ENCODE data around the gene P3R3URF. TPM values are rescaled to one million over a fixed set of nuclear protein-coding genes. Genes with fewer than 3 reads are reported as not detected.

The P3R3URF gene
- total RNA-seq, 3 donors from 2014 or later = not detected

DNA sequence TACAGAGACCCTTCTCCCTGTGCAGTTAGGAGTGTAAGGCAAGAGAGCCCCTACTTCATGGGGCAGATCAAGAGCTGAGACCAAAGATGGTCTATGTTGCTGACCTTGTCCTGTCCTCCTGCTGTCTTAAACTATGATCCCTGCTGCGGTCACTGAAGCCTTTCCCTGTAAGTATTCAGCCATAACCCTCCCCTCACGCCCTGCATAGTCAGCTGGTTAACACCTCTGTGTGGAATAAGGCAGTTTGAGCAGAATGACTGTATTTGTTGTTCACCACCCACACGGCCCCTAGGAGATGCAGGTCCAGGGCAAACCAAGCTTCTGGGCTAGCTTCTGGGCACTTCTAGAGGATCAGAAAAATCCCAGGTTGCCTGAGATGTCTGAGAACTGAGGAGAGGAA lies 1.0 kb downstream of the P3R3URF start:
- H3K27ac ChIP-seq = peak overlapping the region; percentile 88 to 93
- H3K4me3 ChIP-seq = peak overlapping the region in 1 of 3 donors; percentile 2
- intact Hi-C loops (cut with DNase I; ENCODE audit: low total_unique reads) = loop anchor here (5.0 kb wide), 1 partner anchor 138 kb away; no protein-coding TSS in a partner anchor

DNA sequence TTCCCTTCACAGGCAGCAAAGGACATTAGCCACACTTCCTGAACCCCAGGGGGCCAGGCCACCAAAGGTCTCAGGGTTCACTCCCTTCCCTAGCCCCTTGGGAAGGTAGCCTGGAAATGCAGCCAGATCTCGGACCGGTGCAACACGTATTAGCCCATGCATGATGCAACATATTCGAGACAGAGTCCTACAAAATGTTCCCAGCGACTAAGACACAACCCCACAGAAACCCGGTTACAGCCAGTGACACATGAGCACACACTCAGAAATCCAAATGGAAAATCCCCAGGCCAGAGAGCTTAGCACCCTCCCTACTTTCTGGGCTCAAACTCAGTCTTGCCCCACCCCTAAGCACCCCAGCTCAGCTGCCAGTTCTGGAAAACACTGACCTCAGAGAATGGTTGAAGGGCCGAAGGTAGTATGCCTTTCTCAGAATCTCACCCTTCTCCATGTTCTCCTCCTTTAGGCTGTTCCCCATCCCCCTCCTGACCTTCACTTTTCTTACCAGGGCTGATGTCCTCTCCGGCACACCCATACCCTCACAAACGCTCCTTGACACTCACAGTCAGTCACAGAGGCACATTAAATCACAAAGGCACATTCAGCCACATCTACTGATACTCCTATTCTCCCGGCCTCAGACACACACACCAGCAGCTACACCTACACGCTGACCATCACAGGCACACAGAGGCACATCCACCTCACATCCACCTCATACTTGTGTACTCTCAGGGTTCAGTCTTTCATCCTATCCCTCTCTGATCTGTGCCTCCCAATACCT lies 1.6 kb downstream of the P3R3URF start, which contains the start of gene TSPAN1:
Gene TSPAN1 (plus strand): TSS at position 640 of the 784 bp plus-strand sequence. CDS start 6,021 bp downstream, outside the sequence.
- Histone ChIP-seq H3K4me3 (peak within 1 kb of the TSS in 1 of 3 donors; percentile 2), H3K9me3 (no peaks in the 10 kb centered on the region), H3K4me1 (peaks cover 7 to 22% of the 10 kb centered on the region in 2 donors), H3K36me3 (no peaks in the 10 kb centered on the region), H3K27me3 (no peaks in the 10 kb centered on the region), H3K27ac (peak within 1 kb of the TSS; percentile 88 to 93)
- intact Hi-C loops (cut with DNase I; ENCODE audit: low total_unique reads) = loop anchor here (5.0 kb wide), 1 partner anchor 137 kb away; no protein-coding TSS in a partner anchor
- peak in 1 of 3 donors; percentile 54 for TF ChIP-seq POLR2AphosphoS5 (IDR thresholded peaks at IDR 0.05)
- TF ChIP-seq POLR2A (IDR thresholded peaks at IDR 0.05) = no peak
- peak in 1 of 2 donors; percentile 67 for DNase-seq (ENCODE audit: low spot score in 2 of 2)

More for the DNA sequence above, 1.0 kb downstream of the P3R3URF start:
- TF ChIP-seq, protein P1, sequence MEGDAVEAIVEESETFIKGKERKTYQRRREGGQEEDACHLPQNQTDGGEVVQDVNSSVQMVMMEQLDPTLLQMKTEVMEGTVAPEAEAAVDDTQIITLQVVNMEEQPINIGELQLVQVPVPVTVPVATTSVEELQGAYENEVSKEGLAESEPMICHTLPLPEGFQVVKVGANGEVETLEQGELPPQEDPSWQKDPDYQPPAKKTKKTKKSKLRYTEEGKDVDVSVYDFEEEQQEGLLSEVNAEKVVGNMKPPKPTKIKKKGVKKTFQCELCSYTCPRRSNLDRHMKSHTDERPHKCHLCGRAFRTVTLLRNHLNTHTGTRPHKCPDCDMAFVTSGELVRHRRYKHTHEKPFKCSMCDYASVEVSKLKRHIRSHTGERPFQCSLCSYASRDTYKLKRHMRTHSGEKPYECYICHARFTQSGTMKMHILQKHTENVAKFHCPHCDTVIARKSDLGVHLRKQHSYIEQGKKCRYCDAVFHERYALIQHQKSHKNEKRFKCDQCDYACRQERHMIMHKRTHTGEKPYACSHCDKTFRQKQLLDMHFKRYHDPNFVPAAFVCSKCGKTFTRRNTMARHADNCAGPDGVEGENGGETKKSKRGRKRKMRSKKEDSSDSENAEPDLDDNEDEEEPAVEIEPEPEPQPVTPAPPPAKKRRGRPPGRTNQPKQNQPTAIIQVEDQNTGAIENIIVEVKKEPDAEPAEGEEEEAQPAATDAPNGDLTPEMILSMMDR (IDR thresholded peaks at IDR 0.05) = no peak
- TF ChIP-seq POLR2A (IDR thresholded peaks at IDR 0.05) = no peak
- no peak for TF ChIP-seq POLR2AphosphoS5 (IDR thresholded peaks at IDR 0.05)
- H3K9me3 ChIP-seq = no peaks in the 10 kb centered on the region
- no peaks in the 10 kb centered on the region for H3K36me3 ChIP-seq
- H3K27me3 ChIP-seq = no peaks in the 10 kb centered on the region
- H3K4me1 ChIP-seq = peaks cover 7 to 22% of the 10 kb centered on the region in 2 donors
- DNase-seq (ENCODE audit: low spot score in 2 of 2) = no peak

DNA sequence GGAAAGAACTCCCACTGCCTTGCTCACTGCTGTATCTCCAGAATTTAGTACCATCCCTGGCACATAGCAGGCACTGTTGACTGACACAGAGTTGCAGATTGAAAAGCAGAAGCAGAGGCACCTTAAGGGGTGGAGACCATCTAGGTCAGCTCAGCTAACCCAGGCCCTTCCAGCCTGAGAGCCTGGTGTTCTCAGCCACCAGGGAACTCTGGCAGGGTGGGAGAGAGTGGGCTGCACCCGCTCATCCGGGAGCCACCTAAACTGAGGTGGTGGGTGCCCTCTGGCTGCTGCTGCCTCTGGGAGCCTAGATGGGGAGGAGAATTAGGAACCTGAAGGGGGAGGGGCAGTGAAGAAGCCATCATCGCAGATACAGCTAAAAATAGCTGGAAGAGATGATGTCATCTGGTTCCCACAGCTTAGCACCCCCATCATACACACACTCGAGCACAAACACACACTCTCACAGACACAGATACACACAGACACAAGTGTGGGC lies 2.9 kb downstream of the P3R3URF start:
- Histone ChIP-seq H3K9me3 (no peaks in the 10 kb centered on the region), H3K4me1 (peaks cover 7 to 22% of the 10 kb centered on the region in 2 donors), H3K27me3 (no peaks in the 10 kb centered on the region), H3K36me3 (no peaks in the 10 kb centered on the region), H3K27ac (peak overlapping the region; percentile 83 to 93), H3K4me3 (no peak overlapping the region)
- TF ChIP-seq POLR2A (IDR thresholded peaks at IDR 0.05) (no peak), POLR2AphosphoS5 (IDR thresholded peaks at IDR 0.05) (no peak)
- TF ChIP-seq, protein P1 (IDR thresholded peaks at IDR 0.05) = no peak
- DNase-seq (ENCODE audit: low spot score in 2 of 2) = no peak
- intact Hi-C loops (cut with DNase I; ENCODE audit: low total_unique reads) = no loop called here

DNA sequence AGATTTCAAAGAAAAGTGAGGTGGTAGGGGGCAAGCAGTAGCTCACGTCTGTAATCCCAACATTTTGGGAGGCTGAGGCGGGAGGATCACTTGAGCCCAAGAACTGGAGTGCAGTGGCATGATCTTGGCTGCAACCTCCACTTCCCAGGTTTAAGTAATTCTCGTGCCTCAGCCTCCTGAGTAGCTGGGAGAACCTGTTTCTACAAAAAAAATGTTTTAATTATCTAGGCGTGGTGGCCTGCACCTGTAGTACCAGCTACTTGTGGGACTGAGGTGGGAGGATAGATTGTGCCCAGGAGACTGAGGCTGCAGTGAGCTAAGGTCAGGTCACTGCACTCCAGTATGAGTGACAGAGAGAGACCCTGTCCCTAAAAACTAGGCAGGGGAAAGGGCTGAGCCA lies 4.0 kb downstream of the P3R3URF start:
- Histone ChIP-seq H3K9me3 (no peaks in the 10 kb centered on the region), H3K36me3 (no peaks in the 10 kb centered on the region), H3K27me3 (no peaks in the 10 kb centered on the region), H3K4me3 (peak overlapping the region in 1 of 3 donors; percentile 3), H3K27ac (peak overlapping the region; percentile 83 to 93), H3K4me1 (peaks cover 7 to 22% of the 10 kb centered on the region in 2 donors)
- DNase-seq (ENCODE audit: low spot score in 2 of 2) = no peak
- TF ChIP-seq, protein P1 (IDR thresholded peaks at IDR 0.05) = no peak
- no peak for TF ChIP-seq POLR2AphosphoS5 (IDR thresholded peaks at IDR 0.05)
- no peak for TF ChIP-seq POLR2A (IDR thresholded peaks at IDR 0.05)
- intact Hi-C loops (cut with DNase I; ENCODE audit: low total_unique reads) = no loop called here

DNA sequence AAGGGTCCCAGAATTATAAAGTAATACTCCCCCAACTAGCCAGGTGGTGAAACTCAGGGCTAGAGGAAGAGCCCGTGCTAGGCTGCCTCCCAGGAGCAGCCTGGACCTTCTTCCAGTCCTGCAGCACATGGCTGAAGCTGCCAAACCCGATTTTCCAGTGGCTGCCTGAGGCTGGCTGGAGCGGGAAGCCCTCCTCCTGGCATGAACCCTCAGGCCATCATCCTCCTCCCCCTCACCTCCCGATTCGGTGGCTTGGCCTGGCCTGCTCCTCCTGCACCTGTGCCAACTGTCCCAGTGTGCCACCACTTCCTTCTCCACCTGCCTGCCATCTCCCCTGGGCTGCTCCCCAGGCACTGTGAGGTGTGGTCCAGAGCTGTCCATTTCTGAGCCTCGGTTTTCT lies 4.4 kb downstream of the P3R3URF start:
- DNase-seq (ENCODE audit: low spot score in 2 of 2) = peak; percentile 85 to 90
- Histone ChIP-seq H3K4me1 (peaks cover 7 to 22% of the 10 kb centered on the region in 2 donors), H3K27me3 (no peaks in the 10 kb centered on the region), H3K36me3 (no peaks in the 10 kb centered on the region), H3K27ac (peak overlapping the region; percentile 83 to 93), H3K4me3 (peak overlapping the region in 2 of 3 donors; percentile 2 to 3), H3K9me3 (no peaks in the 10 kb centered on the region)
- intact Hi-C loops (cut with DNase I; ENCODE audit: low total_unique reads) = no loop called here
- TF ChIP-seq POLR2AphosphoS5 (IDR thresholded peaks at IDR 0.05) (peak; percentile 63 to 81 (median 74)), POLR2A (IDR thresholded peaks at IDR 0.05) (no peak)
- TF ChIP-seq, protein P1 (IDR thresholded peaks at IDR 0.05) = no peak
